Limb (tissue), 2 donors: ENCODE data around the gene TRIO.

Source experiments
- DNase-seq, 2 donors: peaks; one replicate each; pipeline ENCODE4 v3.0.0-alpha.2; 2016; ENCODE audit errors: extremely low spot score in 2 of 2

Gene TRIO

DNA sequence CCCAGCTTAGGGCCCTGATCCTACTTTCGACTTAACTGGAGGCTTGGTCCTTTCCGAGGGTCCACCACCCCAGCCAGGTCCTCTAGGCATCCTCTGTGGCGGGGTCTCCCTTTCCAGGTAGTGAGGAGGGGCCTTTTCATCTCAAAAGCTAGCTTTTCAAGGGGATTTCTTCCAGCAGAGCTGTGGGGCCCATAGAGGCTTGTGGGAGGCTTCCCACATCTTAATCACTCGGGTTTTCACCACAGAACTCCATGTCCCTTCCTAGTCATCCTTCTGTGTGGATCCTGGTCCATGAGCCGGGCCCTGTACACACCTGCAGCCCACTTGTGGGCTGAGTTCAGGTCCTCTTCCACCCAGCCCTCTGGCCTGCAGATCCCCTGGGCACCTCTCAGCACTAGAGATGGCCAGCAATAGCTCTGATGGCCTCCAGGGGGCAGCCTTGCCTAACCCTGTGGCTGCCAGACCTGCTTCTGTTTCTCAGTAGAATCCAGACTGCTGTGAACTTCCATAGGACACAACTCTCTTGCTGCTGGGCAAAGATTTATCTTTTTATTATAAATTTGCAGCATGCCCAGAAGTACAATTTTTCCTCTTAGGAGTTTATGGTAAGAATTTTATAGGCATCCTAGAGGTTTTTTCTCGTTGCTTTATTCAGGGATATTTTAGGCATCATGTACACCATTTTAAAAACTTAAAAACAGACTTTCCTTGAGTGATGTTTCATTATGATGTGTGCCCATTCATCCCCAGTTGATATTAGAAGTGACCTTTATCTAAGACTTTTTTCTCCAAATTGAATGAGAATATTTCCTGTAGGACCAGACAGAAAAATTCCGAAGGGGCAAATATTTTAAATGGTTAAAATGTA is 208.9 kb downstream of the TRIO start:
- DNase-seq = peak; percentile 70 to 75

DNA sequence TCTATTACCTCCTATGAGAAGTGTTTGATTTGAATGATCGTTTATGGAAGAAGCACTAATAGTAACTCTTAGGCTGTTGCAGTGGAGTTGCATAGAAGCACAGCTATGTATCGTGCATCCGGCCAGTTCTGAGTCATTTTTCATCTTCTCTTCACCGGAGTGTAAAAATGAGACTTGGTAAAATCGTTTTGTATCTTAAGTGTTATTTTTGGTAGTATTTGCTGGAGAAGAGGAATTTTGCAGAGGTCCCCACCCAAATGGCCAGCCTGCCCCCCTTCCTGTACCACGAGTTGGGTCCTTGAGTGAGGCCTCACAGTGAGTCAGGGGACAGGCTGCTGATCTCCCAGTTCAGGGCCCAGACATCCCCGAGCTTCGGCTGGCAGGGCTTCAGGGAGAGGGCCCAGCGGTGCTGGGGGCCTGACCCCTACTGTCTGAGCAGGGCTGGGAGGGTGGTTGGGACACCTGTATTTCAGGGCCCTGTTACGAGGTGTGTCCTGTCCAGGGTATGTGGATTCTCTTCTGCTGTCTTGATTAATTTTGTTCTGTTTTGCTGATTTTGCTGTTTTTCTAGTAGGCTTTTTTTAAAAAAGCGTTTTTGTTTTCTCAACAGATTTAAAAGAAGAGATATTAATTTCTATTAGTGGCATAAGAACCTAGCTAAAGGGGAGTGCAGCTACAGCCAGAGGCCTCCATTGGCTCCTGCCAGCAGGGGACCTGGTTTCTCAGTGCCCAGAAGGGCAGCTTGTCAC is 210.8 kb downstream of the TRIO start:
- DNase-seq = no peak

DNA sequence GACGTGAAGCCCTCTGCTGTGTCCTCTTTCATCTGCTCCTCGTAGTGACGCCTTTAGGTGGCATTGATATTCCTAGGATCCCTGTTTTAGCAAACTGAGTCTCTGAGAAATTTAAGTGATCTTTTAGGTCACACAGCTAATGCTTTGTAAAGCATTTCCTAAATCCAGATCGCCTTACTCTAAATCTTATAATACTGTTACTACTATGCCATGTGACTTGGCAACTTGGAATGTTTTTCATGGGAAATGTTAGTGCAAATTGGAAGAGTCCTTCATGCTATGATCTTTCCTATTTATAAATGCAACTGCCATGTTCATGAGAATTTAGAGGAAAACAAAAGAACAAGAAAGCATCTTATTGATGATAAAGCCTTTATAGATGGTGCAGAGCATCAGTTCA is 212.2 kb downstream of the TRIO start:
- no peak for DNase-seq

DNA sequence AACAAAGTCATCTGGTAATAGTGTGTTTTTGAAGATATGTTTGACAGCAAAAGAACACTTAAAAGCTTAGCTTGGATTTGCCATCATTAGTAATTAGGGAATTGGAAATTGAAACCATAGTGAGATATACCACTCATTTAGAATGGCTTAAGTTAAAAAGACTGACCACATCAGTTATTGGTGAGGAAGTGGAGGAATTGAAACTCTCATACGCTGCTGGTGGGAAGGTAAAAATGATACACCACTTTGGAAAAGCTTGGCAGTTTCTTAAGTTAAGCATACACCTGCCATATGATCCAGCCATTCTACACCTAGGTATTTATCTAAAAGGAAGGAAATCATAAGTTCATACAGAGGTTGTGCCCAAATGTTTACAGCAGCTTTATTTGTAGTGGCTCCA is 213.2 kb downstream of the TRIO start:
- DNase-seq = no peak

DNA sequence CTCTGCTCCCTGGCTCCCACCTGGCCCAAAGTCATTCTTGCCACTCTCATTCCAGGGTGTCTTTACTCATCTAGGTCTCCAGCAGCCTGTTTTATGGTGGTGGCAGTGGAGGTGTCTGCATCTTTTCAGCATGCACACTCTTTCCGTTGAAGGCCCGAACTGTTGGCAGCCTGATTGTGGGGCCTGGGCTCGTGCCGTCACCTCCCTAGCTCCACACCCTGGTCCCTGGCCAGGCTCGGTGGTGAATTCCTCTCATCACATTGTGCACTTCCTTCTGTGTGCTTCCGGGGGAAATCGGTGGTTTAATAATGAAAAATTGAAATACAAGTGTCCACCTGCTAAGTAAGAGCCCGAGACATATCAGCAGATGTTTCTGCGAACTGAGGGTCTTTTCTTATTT is 214.3 kb downstream of the TRIO start:
- no peak for DNase-seq

DNA sequence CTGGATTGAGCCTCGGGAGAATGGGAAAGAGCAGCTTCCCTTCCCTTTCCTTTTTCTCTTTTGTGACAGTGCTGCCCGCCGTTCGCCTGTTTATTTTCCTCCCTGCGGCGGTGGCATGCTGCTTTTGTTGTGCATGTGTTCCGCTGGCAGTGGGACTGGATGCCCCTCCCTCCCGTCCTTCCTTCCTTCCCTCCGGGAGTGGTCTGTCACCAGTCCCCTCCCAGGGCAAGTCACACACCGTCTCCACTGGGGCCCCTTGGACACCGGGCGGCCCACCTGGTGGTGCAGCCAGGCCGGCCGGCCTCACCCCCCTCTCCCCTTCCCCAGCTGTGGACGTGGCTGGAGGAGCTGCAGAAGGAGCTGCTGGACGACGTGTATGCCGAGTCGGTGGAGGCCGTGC is 214.7 kb downstream of the TRIO start:
- DNase-seq = no peak

DNA sequence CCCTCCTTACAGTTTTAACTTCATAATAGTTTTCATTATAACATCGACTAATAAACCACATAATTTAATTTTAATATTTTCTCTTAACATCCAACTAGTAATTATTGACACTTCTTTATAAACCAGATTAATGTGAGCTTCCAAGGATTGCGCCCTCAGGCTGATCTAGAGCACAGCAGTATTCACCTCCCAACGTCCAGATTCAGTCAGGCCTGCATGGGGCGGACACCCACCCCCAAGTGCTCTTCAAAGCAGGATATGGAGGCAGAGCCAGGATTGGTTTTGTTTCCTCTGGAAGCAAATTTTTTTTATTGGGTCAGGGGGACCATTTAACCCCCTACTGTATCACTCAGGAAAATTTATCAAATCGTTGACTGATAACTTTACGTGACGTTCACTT is 215.4 kb downstream of the TRIO start:
- no peak for DNase-seq

DNA sequence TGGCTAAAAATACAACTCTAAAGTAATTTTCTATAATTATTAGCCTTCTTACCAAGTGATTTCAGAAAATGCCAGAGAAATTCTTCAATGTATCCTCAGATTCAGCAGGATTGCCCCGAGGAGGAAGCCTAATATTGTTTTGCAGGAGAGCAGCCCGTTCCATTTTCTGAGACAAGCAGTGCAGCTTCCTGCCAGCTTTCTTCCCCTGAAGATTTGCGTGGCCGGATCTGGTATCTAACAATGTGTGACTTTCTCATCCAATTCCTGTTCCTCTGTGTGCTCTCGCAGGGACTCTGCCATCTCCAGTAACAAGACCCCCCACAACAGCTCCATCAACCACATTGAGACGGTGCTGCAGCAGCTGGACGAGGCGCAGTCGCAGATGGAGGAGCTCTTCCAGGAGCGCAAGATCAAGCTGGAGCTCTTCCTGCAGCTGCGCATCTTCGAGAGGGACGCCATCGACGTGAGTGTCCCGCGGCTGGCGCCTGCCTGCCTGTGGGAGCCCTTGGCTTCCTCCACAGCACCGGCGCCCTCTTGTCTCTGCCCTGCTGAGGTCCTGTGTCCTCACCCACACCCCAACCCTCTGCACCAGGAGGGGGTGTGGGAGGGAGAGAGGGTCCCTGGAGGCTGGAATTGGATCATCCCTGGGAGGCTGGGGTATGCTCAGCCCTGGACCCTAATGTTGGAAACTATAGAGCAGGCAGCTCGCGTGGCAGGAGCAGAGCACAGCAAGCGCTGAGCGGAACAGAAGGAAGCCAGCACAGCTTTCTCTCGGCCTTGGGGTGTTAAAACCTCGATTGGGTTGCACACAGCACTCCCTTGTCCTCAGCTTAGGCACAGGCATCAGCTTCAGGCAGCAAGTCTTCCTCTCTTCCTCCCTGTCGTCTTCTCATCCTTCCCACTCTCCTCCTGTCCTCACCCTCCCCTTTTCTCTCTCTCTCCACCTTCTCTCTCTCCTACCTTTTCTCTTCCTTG is 216.2 kb downstream of the TRIO start:
- no peak for DNase-seq

DNA sequence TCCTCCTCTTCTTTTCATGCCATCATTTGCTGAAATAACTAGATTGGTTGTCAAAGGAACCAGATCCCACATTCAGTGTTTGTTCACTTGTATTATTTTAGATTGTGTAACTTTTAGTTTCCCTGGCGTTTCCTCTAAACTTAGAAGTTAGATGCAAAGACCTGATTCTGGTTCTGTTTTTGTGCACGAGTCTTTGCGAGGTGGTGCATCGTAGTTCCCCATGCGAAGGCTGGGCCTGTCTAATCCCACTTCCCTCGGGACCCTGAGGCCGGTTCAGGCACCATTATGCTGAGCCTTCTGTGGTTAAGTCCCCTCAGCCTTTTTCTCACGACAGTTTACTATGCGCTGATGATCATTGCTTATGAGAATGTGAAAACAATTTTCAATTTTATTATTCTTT is 219.3 kb downstream of the TRIO start:
- DNase-seq = no peak

DNA sequence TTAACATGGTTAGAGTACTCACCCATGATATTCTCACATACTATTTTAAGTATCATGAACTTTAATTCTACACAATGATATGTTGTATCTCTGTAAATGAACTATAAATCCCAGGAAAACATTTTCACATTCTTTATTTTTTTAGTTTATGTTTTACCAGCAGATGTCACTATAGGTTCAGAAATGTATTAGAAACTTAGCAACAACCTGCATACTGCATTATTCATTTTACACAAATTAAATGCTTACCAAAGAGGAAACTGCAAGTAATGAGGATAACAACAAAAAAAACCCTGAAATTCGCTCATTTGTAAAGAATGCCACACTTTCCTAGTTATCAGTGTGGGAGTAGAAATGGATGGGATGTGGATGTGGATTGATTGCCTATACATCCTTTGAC is 221.0 kb downstream of the TRIO start:
- peak in 1 of 2 donors; percentile 36 for DNase-seq

DNA sequence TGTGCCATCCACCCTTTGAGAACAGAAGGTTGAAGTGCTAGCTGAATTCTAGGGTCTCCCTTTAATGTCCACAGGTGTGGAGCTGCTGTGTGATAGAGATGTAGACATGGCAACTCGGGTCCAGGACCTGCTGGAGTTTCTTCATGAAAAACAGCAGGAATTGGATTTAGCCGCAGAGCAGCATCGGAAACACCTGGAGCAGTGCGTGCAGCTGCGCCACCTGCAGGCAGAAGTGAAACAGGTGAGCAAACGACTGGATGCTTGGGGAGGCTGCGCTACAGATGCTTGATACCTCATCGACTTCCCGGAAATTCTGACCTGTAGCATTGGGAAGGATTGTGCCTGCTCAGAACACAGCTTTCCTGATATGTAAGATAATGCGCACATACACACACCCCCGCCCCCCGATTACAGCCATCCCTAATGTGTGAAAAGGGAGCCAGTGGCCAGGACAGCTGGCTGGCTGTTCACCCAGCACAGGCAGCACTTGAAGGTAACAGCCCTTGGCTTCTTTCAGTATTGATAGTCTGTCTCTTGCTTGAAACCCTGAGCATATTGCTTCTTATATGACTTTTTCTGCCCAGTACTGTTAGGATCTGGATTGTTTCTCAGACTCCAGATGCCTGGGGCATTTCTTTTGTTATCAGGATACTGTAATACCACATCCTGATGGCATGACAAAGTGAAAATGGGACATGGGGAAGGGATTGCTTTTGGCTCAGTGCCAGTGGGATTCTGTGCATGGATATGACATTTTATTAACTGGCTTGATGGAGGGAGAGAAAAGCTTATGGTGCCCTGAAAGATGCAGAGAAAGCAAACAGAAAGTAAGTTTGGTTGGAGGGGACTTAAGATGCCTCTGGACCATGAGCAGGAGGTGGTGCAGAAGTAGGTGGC is 221.7 kb downstream of the TRIO start:
- DNase-seq = no peak

DNA sequence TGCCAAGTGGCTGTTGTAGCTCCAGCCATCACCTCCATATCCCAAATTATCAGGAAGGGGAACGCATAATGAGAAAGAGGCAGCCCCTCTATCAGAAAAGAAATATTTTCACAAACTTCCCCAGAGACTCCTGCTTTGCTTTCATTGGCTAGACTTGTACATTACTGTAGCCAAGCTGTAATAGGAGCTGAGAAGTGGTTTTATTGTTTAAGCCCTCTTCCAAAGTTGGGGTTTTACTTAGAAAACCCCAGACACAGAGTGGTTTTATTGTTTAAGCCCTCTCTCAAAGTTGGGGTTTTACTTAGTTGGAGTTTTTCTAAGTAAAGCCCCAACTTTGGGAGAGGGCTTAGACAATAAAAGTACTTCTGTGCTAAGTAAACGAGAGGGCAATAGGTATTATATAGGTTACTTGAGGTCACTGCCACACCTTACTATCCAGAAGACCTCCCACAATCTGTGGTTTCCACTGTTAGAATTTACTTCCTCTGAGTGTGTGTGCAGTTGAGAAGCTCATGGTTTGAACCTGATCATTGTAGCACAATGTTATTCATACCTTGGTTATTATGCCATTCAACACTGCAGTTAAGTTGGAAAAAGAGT is 222.8 kb downstream of the TRIO start:
- no peak for DNase-seq

DNA sequence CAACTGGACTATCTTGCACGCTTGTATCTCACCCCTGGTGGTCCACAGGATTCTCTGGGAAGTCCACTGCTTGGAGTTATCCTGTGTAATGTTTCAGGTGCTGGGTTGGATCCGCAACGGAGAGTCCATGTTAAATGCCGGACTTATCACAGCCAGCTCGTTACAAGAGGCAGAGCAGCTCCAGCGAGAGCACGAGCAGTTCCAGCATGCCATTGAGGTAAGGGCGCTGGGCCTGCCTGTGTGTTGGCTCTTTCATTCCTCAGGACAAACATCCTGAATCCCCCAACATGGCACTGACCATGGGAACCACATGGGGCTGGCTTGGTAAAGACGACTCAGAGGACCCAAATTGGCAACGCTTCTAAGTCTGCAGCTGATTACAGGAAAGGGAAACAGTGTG is 223.6 kb downstream of the TRIO start:
- no peak for DNase-seq

DNA sequence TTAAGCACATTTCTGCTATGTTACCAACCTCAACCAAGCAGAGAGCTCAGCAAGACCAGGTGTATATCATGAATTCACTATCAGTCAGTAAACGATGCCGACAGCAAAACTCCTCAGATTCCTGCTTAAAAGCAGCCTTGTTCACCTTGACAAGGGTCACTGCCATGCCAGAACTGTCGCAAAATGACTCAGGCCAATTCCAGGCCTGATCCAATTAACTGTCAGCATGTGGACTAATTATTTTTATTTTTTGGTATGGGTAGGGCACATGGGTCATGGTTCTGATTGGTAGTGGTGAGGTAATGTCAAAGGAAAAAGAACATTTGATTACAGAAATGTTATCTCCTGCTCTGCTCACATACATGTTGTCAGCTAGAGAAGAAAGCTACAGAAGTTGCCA is 224.2 kb downstream of the TRIO start:
- DNase-seq = no peak

DNA sequence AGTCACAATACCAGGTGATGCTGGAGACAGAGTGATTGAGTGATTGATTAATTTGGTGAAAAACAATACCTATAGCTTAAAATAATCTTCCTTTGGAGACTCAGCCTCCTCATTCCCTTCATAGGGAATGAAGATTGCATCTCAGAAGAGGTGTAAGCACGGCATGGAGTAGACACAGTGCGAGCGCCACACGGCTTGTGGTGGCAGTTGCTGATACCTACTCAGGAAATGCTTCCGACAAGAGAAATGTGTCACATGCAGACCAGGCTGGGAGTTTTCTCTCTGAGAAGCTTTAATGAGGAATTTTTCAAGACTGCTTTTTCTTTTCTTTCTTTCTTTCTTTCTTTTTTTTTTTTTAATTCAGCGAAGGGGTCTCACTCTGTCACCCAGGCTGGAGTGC is 226.6 kb downstream of the TRIO start:
- no peak for DNase-seq

DNA sequence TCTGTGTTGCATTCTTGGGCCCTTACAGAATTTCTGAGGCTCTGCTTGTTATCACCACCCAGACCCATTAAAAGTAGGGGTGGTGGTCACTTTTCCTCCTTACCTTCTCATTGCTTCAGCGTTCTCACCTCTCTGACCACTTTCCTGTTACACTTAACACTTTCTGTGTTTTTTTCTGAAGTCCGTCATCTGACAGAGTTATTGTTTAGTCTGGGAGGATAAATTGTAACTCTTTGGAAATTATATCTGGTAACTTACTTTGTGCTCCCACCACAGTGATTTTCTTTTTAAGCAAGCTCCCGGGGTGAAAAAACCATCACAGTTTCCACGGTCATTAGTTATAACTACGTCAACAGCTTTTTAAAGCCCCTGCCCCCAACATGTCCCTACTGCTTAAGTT is 227.2 kb downstream of the TRIO start:
- no peak for DNase-seq

DNA sequence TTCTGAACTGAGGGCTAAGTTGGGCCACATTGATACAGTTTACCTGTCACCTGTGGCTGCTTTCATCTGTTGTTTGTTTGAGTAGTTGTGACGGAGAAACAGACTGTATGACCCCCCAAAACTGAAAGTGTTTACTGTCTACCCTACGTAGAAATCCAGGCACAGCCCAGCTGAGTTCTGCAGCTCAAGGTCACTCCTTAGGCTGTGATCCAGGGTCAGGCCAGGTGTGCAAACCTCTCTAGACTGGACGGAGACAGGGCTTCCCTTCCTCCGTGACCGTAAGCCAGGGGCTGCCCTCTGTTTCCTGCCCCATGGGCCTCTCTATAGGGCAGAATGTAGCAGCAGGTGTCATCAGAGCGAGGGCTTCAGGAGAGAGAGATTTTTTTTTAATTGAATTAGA is 230.5 kb downstream of the TRIO start:
- no peak for DNase-seq

DNA sequence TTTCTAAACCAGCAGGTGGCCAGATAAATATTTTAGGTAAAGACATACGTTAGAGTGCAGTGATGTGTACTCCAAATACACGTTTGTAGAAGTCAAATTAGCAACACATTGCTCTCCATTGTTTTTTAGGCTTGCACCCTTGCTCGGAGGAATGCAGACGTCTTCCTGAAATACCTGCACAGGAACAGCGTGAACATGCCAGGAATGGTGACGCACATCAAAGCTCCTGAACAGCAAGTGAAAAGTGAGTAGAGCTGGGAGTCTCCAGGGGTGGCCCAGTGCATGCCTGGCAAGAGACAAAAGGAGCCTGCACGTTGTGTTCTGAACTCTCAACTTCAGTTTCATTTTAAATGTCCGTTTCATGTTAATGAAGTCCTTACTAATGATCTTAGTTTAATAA is 231.0 kb downstream of the TRIO start:
- no peak for DNase-seq

DNA sequence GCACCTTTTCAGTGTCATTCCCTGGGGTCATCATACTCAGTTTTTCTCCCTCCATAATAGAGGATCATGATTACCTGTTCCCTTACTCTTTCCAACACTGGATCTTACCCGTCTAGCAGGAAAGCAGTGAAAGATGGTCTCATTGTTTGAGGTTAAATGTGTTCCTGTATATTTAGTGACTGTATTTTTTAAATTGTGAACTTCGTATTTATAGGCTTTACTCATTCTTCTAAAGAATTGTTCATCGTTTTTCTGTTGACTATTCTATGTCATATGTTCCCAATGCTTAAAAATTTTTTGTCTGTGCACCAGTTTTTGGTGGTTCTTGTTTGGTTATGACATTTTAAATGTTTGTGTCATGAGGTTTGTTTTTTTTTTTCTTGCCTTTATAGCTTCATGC is 233.6 kb downstream of the TRIO start:
- no peak for DNase-seq

DNA sequence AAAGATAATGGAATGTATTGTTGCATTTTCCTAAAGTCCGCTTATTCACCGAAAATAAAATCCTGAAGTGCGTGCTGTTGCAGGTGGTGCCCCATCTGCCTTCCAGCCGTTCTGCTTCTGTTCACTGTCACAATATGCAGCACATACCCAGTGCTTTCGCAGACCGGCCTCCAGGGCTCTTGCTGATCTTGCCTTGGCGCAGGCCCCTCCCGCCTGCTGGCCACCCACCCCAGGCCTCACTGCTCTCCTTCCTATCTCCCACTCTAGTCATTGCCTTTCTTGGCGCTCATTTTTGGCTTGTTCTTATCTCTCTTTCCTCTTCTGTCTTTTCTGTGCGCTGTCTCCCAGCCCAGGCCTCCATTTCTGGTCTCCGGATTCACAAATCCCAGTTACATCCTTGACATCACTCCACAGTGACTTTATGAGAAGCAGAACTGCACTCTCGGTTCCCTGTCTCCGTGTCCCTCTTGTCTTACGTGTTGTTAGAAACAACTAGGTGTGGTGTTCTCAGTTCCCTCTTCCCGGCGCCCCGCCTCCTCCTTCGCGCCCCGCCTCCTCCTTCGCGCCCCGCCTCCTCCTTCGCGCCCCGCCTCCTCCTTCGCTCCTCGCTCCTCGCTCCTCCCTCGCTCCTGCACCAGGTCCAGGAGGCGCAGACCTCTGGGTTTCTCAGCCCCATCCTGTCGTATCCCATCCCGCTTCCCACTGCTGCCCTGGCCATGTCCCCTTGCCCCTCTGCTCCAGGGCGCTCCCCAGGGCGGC is 236.8 kb downstream of the TRIO start:
- no peak for DNase-seq
